ENCODE data around the gene TP63. TPM values are rescaled to one million over a fixed set of nuclear protein-coding genes. Genes with fewer than 3 reads are reported as not detected.

The TP63 gene
- total and polyA plus RNA-seq, 7 experiments from 2014 or later: 0.11 to 0.97 (median 0.20) TPM; not detected in 4

GRCh38 chr3:189805375-189806067 is 174.3 kb downstream of the TP63 start:
- Histone ChIP-seq H3K27me3 (ENCODE audit: control insufficient read depth in 2 of 2, insufficient read depth in 2 of 2, low read length in 2 of 2) (no peaks in the 10 kb centered on the region), H3K4me3 (ENCODE audit: low read length) (no peak overlapping the region), H3K9me3 (ENCODE audit: control insufficient read depth in 2 of 3, low read length in 3 of 3) (no peaks in the 10 kb centered on the region), H3K27ac (ENCODE audit: low read depth, low read length) (no peak overlapping the region), H3K4me1 (ENCODE audit: control insufficient read depth in 2 of 2, insufficient read depth in 2 of 2, low read length in 2 of 2) (no peaks in the 10 kb centered on the region), H3K36me3 (ENCODE audit: control insufficient read depth in 2 of 3, insufficient read depth in 3 of 3, low read length in 3 of 3) (no peaks in the 10 kb centered on the region)
- intact Hi-C loops (cut with micrococcal nuclease): no loop called here
- no peak overlapping the region for H3K4me3 Mint-ChIP-seq
- ChIA-PET CTCF (no interaction called here), POLR2A (no interaction called here)
- no peaks in the 10 kb centered on the region for H3K27me3 Mint-ChIP-seq
- no peaks in the 10 kb centered on the region for H3K36me3 Mint-ChIP-seq
- no peak overlapping the region for H3K27ac Mint-ChIP-seq
- H3K9me3 Mint-ChIP-seq: no peaks in the 10 kb centered on the region
- no peaks in the 10 kb centered on the region for H3K4me1 Mint-ChIP-seq
- no peak for ATAC-seq
- no peak for DNase-seq

GRCh38 chr3:189806171-189806951 is 175.2 kb downstream of the TP63 start:
- H3K27ac ChIP-seq (ENCODE audit: low read depth, low read length): no peak overlapping the region
- H3K4me3 Mint-ChIP-seq: no peak overlapping the region
- no peak overlapping the region for H3K4me3 ChIP-seq (ENCODE audit: low read length)
- no peaks in the 10 kb centered on the region for H3K4me1 ChIP-seq (ENCODE audit: control insufficient read depth in 2 of 2, insufficient read depth in 2 of 2, low read length in 2 of 2)
- no peaks in the 10 kb centered on the region for H3K9me3 ChIP-seq (ENCODE audit: control insufficient read depth in 2 of 3, low read length in 3 of 3)
- POLR2A ChIA-PET: no interaction called here
- H3K9me3 Mint-ChIP-seq: no peaks in the 10 kb centered on the region
- ATAC-seq: no peak
- H3K27me3 ChIP-seq (ENCODE audit: control insufficient read depth in 2 of 2, insufficient read depth in 2 of 2, low read length in 2 of 2): no peaks in the 10 kb centered on the region
- intact Hi-C loops (cut with micrococcal nuclease): no loop called here
- no peak for DNase-seq
- H3K36me3 ChIP-seq (ENCODE audit: control insufficient read depth in 2 of 3, insufficient read depth in 3 of 3, low read length in 3 of 3): no peaks in the 10 kb centered on the region
- no peaks in the 10 kb centered on the region for H3K27me3 Mint-ChIP-seq
- CTCF ChIA-PET: no interaction called here
- H3K27ac Mint-ChIP-seq: no peak overlapping the region
- no peaks in the 10 kb centered on the region for H3K4me1 Mint-ChIP-seq
- no peaks in the 10 kb centered on the region for H3K36me3 Mint-ChIP-seq

- ChIA-PET CTCF (no interaction called here), POLR2A (no interaction called here)
- Histone ChIP-seq H3K9me3 (ENCODE audit: control insufficient read depth in 2 of 3, low read length in 3 of 3) (no peaks in the 10 kb centered on the region), H3K36me3 (ENCODE audit: control insufficient read depth in 2 of 3, insufficient read depth in 3 of 3, low read length in 3 of 3) (no peaks in the 10 kb centered on the region), H3K27ac (ENCODE audit: low read depth, low read length) (no peak overlapping the region), H3K4me3 (ENCODE audit: low read length) (no peak overlapping the region), H3K4me1 (ENCODE audit: control insufficient read depth in 2 of 2, insufficient read depth in 2 of 2, low read length in 2 of 2) (no peaks in the 10 kb centered on the region), H3K27me3 (ENCODE audit: control insufficient read depth in 2 of 2, insufficient read depth in 2 of 2, low read length in 2 of 2) (no peaks in the 10 kb centered on the region)
- Mint-ChIP-seq H3K4me3 (no peak overlapping the region), H3K27me3 (no peaks in the 10 kb centered on the region), H3K27ac (no peak overlapping the region), H3K4me1 (no peaks in the 10 kb centered on the region), H3K36me3 (no peaks in the 10 kb centered on the region), H3K9me3 (no peaks in the 10 kb centered on the region)
- DNase-seq (no peak), ATAC-seq (no peak)
- intact Hi-C loops (cut with micrococcal nuclease): no loop called here
These were observed 177.2 kb downstream of the TP63 start for GRCh38 chr3:189808246-189809007.

- Mint-ChIP-seq H3K4me3 (no peak overlapping the region), H3K9me3 (no peaks in the 10 kb centered on the region), H3K27ac (no peak overlapping the region), H3K4me1 (no peaks in the 10 kb centered on the region), H3K27me3 (no peaks in the 10 kb centered on the region), H3K36me3 (no peaks in the 10 kb centered on the region)
- DNase-seq: no peak
- intact Hi-C loops (cut with micrococcal nuclease): no loop called here
- POLR2A ChIA-PET: no interaction called here
- no peaks in the 10 kb centered on the region for H3K36me3 ChIP-seq (ENCODE audit: control insufficient read depth in 2 of 3, insufficient read depth in 3 of 3, low read length in 3 of 3)
- H3K9me3 ChIP-seq (ENCODE audit: control insufficient read depth in 2 of 3, low read length in 3 of 3): no peaks in the 10 kb centered on the region
- no peaks in the 10 kb centered on the region for H3K27me3 ChIP-seq (ENCODE audit: control insufficient read depth in 2 of 2, insufficient read depth in 2 of 2, low read length in 2 of 2)
- no peak overlapping the region for H3K27ac ChIP-seq (ENCODE audit: low read depth, low read length)
- ATAC-seq: no peak
- no peaks in the 10 kb centered on the region for H3K4me1 ChIP-seq (ENCODE audit: control insufficient read depth in 2 of 2, insufficient read depth in 2 of 2, low read length in 2 of 2)
- CTCF ChIA-PET: no interaction called here
- H3K4me3 ChIP-seq (ENCODE audit: low read length): no peak overlapping the region
These were observed 178.4 kb downstream of the TP63 start for GRCh38 chr3:189809583-189809982.

GRCh38 chr3:189812806-189813465 is 181.7 kb downstream of the TP63 start:
- no peak for ATAC-seq

GRCh38 chr3:189813647-189814240 is 182.6 kb downstream of the TP63 start:
- intact Hi-C loops (cut with micrococcal nuclease): no loop called here
- Mint-ChIP-seq H3K9me3 (no peaks in the 10 kb centered on the region), H3K36me3 (no peaks in the 10 kb centered on the region), H3K4me3 (no peak overlapping the region), H3K27me3 (no peaks in the 10 kb centered on the region), H3K4me1 (no peaks in the 10 kb centered on the region), H3K27ac (no peak overlapping the region)
- Histone ChIP-seq H3K9me3 (ENCODE audit: control insufficient read depth in 2 of 3, low read length in 3 of 3) (no peaks in the 10 kb centered on the region), H3K4me3 (ENCODE audit: low read length) (no peak overlapping the region), H3K27me3 (ENCODE audit: control insufficient read depth in 2 of 2, insufficient read depth in 2 of 2, low read length in 2 of 2) (no peaks in the 10 kb centered on the region), H3K4me1 (ENCODE audit: control insufficient read depth in 2 of 2, insufficient read depth in 2 of 2, low read length in 2 of 2) (no peaks in the 10 kb centered on the region), H3K36me3 (ENCODE audit: control insufficient read depth in 2 of 3, insufficient read depth in 3 of 3, low read length in 3 of 3) (no peaks in the 10 kb centered on the region), H3K27ac (ENCODE audit: low read depth, low read length) (no peak overlapping the region)
- DNase-seq (no peak), ATAC-seq (no peak)
- ChIA-PET POLR2A (interaction anchor here (0.7 kb wide), 1 partner anchor 489 kb away, joined by 4 read pairs; no protein-coding TSS in a partner anchor), CTCF (no interaction called here)

More at GRCh38 chr3:189812806-189813465, 181.7 kb downstream of the TP63 start:
- no peak overlapping the region for H3K27ac Mint-ChIP-seq
- Histone ChIP-seq H3K27ac (ENCODE audit: low read depth, low read length) (no peak overlapping the region), H3K27me3 (ENCODE audit: control insufficient read depth in 2 of 2, insufficient read depth in 2 of 2, low read length in 2 of 2) (no peaks in the 10 kb centered on the region), H3K36me3 (ENCODE audit: control insufficient read depth in 2 of 3, insufficient read depth in 3 of 3, low read length in 3 of 3) (no peaks in the 10 kb centered on the region), H3K4me3 (ENCODE audit: low read length) (no peak overlapping the region), H3K9me3 (ENCODE audit: control insufficient read depth in 2 of 3, low read length in 3 of 3) (no peaks in the 10 kb centered on the region), H3K4me1 (ENCODE audit: control insufficient read depth in 2 of 2, insufficient read depth in 2 of 2, low read length in 2 of 2) (no peaks in the 10 kb centered on the region)
- no peaks in the 10 kb centered on the region for H3K4me1 Mint-ChIP-seq
- ChIA-PET CTCF (no interaction called here), POLR2A (interaction anchor here (0.7 kb wide), 1 partner anchor 489 kb away, joined by 4 read pairs; no protein-coding TSS in a partner anchor)
- H3K9me3 Mint-ChIP-seq: no peaks in the 10 kb centered on the region
- no peak for DNase-seq
- H3K27me3 Mint-ChIP-seq: no peaks in the 10 kb centered on the region
- no peak overlapping the region for H3K4me3 Mint-ChIP-seq
- intact Hi-C loops (cut with micrococcal nuclease): no loop called here
- H3K36me3 Mint-ChIP-seq: no peaks in the 10 kb centered on the region
